ENCODE data around the gene AP3M1. TPM values are rescaled to one million over a fixed set of nuclear protein-coding genes. Genes with fewer than 3 reads are reported as not detected.

The AP3M1 gene
- polyA plus RNA-seq, 1 experiment: 31.7 TPM

- no peak for TF ChIP-seq CTCF (IDR thresholded peaks at IDR 0.05; ENCODE audit: insufficient read depth, low read depth, low read length)
- Histone ChIP-seq H3K36me3 (ENCODE audit: control insufficient read depth, insufficient read depth, low read length) (peaks cover 2% of the 10 kb centered on the region), H3K27me3 (ENCODE audit: control insufficient read depth, insufficient read depth, low read length) (no peaks in the 10 kb centered on the region), H3K4me3 (ENCODE audit: low read depth, low read length) (no peak overlapping the region)
- ChIA-PET CTCF (interaction anchor here (0.9 to 1.4 kb wide), 4 partner anchors 7 to 22 kb away, joined by 3 to 7 read pairs (median 4); no protein-coding TSS in a partner anchor), POLR2A (no interaction called here)
- no peak for DNase-seq (ENCODE audit: low read depth)
Observed at GRCh38 chr10:74133923-74134820, 16.5 kb downstream of the AP3M1 start.

DNA sequence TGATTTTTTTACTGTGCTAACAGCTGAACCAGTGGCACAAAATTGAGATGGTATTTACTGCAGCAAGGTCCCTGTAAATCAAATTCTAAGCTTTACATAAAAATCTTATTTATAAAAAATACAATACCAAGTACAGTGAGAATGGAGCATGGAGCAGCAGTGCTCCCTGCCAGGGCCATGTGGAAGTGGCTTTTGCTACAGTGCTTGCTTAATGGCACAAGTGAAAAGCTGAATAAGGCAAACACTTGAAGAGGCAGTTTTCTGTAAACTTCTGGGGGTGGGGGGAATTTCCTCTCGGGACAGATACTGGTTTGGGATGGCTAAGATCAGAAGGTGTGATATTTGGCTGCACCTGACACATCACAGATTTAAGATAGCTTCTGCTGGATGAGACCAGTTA lies 27.5 kb downstream of the AP3M1 start:
- H3K36me3 ChIP-seq (ENCODE audit: control insufficient read depth, insufficient read depth, low read length): peaks cover 18% of the 10 kb centered on the region

GRCh38 chr10:74122060-74122459 lies 28.6 kb downstream of the AP3M1 start:
- Histone ChIP-seq H3K27me3 (ENCODE audit: control insufficient read depth, insufficient read depth, low read length) (no peaks in the 10 kb centered on the region), H3K36me3 (ENCODE audit: control insufficient read depth, insufficient read depth, low read length) (peaks cover 23% of the 10 kb centered on the region), H3K4me3 (ENCODE audit: low read depth, low read length) (no peak overlapping the region)
- TF ChIP-seq CTCF (IDR thresholded peaks at IDR 0.05; ENCODE audit: insufficient read depth, low read depth, low read length): no peak
- no peak for DNase-seq (ENCODE audit: low read depth)
- CTCF ChIA-PET: interaction anchor here (1.0 to 2.0 kb wide), 4 partner anchors 11 to 236 kb away, joined by 3 to 5 read pairs (median 4); no protein-coding TSS in a partner anchor
- POLR2A ChIA-PET: interaction anchor here (0.7 kb wide), 1 partner anchor 23 kb away, joined by 3 read pairs; no protein-coding TSS in a partner anchor

More for the DNA sequence above, 27.5 kb downstream of the AP3M1 start:
- H3K27me3 ChIP-seq (ENCODE audit: control insufficient read depth, insufficient read depth, low read length): no peaks in the 10 kb centered on the region
- H3K4me3 ChIP-seq (ENCODE audit: low read depth, low read length): no peak overlapping the region
- ChIA-PET POLR2A (no interaction called here), CTCF (interaction anchor here (1.3 to 2.0 kb wide), 4 partner anchors 10 to 112 kb away, joined by 3 to 9 read pairs (median 6); no protein-coding TSS in a partner anchor)
- DNase-seq (ENCODE audit: low read depth): no peak
- no peak for TF ChIP-seq CTCF (IDR thresholded peaks at IDR 0.05; ENCODE audit: insufficient read depth, low read depth, low read length)

DNA sequence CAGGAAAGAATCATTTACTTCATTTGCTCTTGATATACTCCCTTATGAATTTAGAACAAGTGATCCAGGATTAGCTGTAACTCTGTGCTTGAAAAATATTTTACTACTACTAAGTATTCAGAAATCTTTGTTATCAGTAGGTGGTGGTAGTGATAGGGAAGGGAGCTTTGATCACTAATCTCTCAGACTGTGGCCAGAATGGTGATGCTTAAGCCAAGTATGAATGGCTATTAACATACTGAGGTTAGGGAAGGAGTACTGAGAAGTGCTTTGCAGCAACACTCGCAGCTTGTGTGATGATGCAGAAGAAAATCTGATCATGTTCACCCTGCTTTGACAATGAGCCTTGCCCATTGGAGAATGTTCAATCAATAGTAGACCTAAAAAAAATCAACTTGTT lies 29.3 kb downstream of the AP3M1 start:
- TF ChIP-seq CTCF (IDR thresholded peaks at IDR 0.05; ENCODE audit: insufficient read depth, low read depth, low read length): no peak
- no peak for DNase-seq (ENCODE audit: low read depth)
- Histone ChIP-seq H3K4me3 (ENCODE audit: low read depth, low read length) (no peak overlapping the region), H3K27me3 (ENCODE audit: control insufficient read depth, insufficient read depth, low read length) (no peaks in the 10 kb centered on the region), H3K36me3 (ENCODE audit: control insufficient read depth, insufficient read depth, low read length) (peaks cover 23% of the 10 kb centered on the region)
- POLR2A ChIA-PET: no interaction called here
- CTCF ChIA-PET: interaction anchor here (0.6 to 2.0 kb wide), 5 partner anchors 10 to 235 kb away, joined by 3 to 5 read pairs (median 3); no protein-coding TSS in a partner anchor

- Histone ChIP-seq H3K27me3 (ENCODE audit: control insufficient read depth, insufficient read depth, low read length) (no peaks in the 10 kb centered on the region), H3K36me3 (ENCODE audit: control insufficient read depth, insufficient read depth, low read length) (peaks cover 20% of the 10 kb centered on the region), H3K4me3 (ENCODE audit: low read depth, low read length) (no peak overlapping the region)
- DNase-seq (ENCODE audit: low read depth): no peak
- POLR2A ChIA-PET: interaction anchor here (0.6 kb wide), 1 partner anchor 109 kb away, joined by 3 read pairs; no protein-coding TSS in a partner anchor
- CTCF ChIA-PET: interaction anchor here (0.6 to 1.4 kb wide), 5 partner anchors 10 to 235 kb away, joined by 3 to 5 read pairs (median 3); no protein-coding TSS in a partner anchor
- no peak for TF ChIP-seq CTCF (IDR thresholded peaks at IDR 0.05; ENCODE audit: insufficient read depth, low read depth, low read length)
Observed at GRCh38 chr10:74120911-74121310, 29.7 kb downstream of the AP3M1 start.

Measured in BJ (cell line).